HG03432 (cell line): ENCODE results near the gene DCDC2.
"Not testable (repeated sequence)": the region's sequence is repeated elsewhere in the genome, so short reads cannot be mapped to it uniquely, and the experiment has no call there.

ENCODE experiments used
- ATAC-seq: cut with Tn5 transposase; IDR thresholded peaks from one replicate; pipeline ENCODE4 v1.9.1; 2021; ENCODE audit warnings: mild to moderate bottlenecking, moderate library complexity; ENCODE audit not compliant: unreplicated experiment

DCDC2 gene

GRCh38 chr6:24272553-24272952 is 85.3 kb downstream of the DCDC2 start:
- ATAC-seq = no peak

- ATAC-seq = no peak
Observed at GRCh38 chr6:24272148-24272547, 85.7 kb downstream of the DCDC2 start.

GRCh38 chr6:24270011-24270410 is 87.8 kb downstream of the DCDC2 start:
- no peak for ATAC-seq

- not testable (repeated sequence) for ATAC-seq
Observed at GRCh38 chr6:24258214-24258613, 99.6 kb downstream of the DCDC2 start.

GRCh38 chr6:24257282-24257681 is 100.6 kb downstream of the DCDC2 start:
- ATAC-seq = no peak

GRCh38 chr6:24255676-24256075 is 102.2 kb downstream of the DCDC2 start:
- ATAC-seq = peak; percentile 98

- ATAC-seq = no peak
Observed at GRCh38 chr6:24253360-24253759, 104.5 kb downstream of the DCDC2 start.

GRCh38 chr6:24252280-24252679 is 105.6 kb downstream of the DCDC2 start:
- no peak for ATAC-seq

GRCh38 chr6:24251339-24251738 is 106.5 kb downstream of the DCDC2 start:
- no peak for ATAC-seq

GRCh38 chr6:24249926-24250325 is 107.9 kb downstream of the DCDC2 start:
- no peak for ATAC-seq

GRCh38 chr6:24245275-24245674 is 112.6 kb downstream of the DCDC2 start:
- ATAC-seq = no peak

- ATAC-seq = no peak
Observed at GRCh38 chr6:24242924-24243323, 114.9 kb downstream of the DCDC2 start.

GRCh38 chr6:24241779-24242178 is 116.1 kb downstream of the DCDC2 start:
- not testable (repeated sequence) for ATAC-seq

- ATAC-seq = no peak
Observed at GRCh38 chr6:24240943-24241342, 116.9 kb downstream of the DCDC2 start.

GRCh38 chr6:24240380-24240928 is 117.4 kb downstream of the DCDC2 start:
- no peak for ATAC-seq

GRCh38 chr6:24238700-24239099 is 119.2 kb downstream of the DCDC2 start:
- ATAC-seq = no peak

- ATAC-seq = not testable (repeated sequence)
Observed at GRCh38 chr6:24236779-24237178, 121.1 kb downstream of the DCDC2 start.

- no peak for ATAC-seq
Observed at GRCh38 chr6:24233813-24234442, 123.9 kb downstream of the DCDC2 start.

- ATAC-seq = no peak
Observed at GRCh38 chr6:24231438-24231977, 126.4 kb downstream of the DCDC2 start.

GRCh38 chr6:24229696-24230405 is 128.0 kb downstream of the DCDC2 start:
- ATAC-seq = no peak

- ATAC-seq = peak; percentile 66
Observed at GRCh38 chr6:24228681-24229255, 129.1 kb downstream of the DCDC2 start.

GRCh38 chr6:24228123-24228522 is 129.7 kb downstream of the DCDC2 start:
- no peak for ATAC-seq
